K562 (cell line): Measurements from ENCODE around the gene TCF19.
"Not testable (repeated sequence)": the region's sequence is repeated elsewhere in the genome, so short reads cannot be mapped to it uniquely, and the experiment has no call there.

Source experiments
- CTCF ChIP-seq, 3 experiments: IDR thresholded peaks in 2 of 3; conservative IDR thresholded peaks in 1 of 3; 2 replicates each; pipeline ENCODE4 v1.5.1; 2011 to 2012; ENCODE audit warnings: low read length in 3 of 3, mild to moderate bottlenecking in 3 of 3, control low read depth in 2 of 3, improper control_type of control experiment in 1 of 3, inconsistent platforms in 1 of 3, low read depth in 1 of 3, mixed read lengths in 1 of 3, moderate library complexity in 1 of 3; ENCODE audit not compliant: insufficient read depth in 2 of 3
- ZZZ3 ChIP-seq: fragments of 450-650 bp; IDR thresholded peaks from 2 replicates; pipeline ENCODE4 v1.6.1; 2016; ENCODE audit warnings: antibody characterized with exemption, mild to moderate bottlenecking, moderate library complexity

- TF ChIP-seq ZZZ3; CTCF (IDR thresholded peaks at IDR 0.05 in 2 of 3, conservative IDR thresholded peaks at IDR 0.05 in 1 of 3; ENCODE audit: insufficient read depth in 2 of 3, low read depth in 1 of 3, low read length in 3 of 3): not testable (repeated sequence)
Measured at GRCh38 chr6:31165064-31165832, 6.9 kb downstream of the TCF19 start.
